Omental fat pad (tissue), 4 donors: ENCODE results near the gene CARD10. TPM values are rescaled to one million over a fixed set of nuclear protein-coding genes. Genes with fewer than 3 reads are reported as not detected.

Experiments used
- ATAC-seq: fragments of 150-250 bp; one replicate; pipeline ENCODE4 v1.9.1; 2016; ENCODE audit warnings: mild to moderate bottlenecking, moderate library complexity; ENCODE audit not compliant: low FRiP score
- DNase-seq: peaks from one replicate; pipeline ENCODE4 v3.0.0-alpha.2; 2019; ENCODE audit warnings: low spot score
- CTCF ChIP-seq, 3 donors: fragments of 450-650 bp; IDR thresholded peaks; one replicate each; pipeline ENCODE4 v1.5.1; 2016 to 2017; ENCODE audit warnings: antibody characterized with exemption in 3 of 3, mild to moderate bottlenecking in 3 of 3, moderate library complexity in 2 of 3
- total RNA-seq, 4 donors: library from RNA; depleted of rRNA; stranded (reverse); fragments of >200 nt; gene quantifications; one replicate each; pipeline ENCODE4 v1.1.0, GENCODE V29; 2016

CARD10 gene
- total RNA-seq, 4 donors from 2014 or later, result 2.5 to 18.8 (median 4.8) TPM

- TF ChIP-seq CTCF (IDR thresholded peaks at IDR 0.05), result no peak
- DNase-seq (no peak), ATAC-seq (no peak)
Measured at GRCh38 chr22:37564111-37564711, 45.0 kb upstream of the CARD10 start.

- ATAC-seq (peak; percentile 54), DNase-seq (peak; percentile 86)
- no peak for TF ChIP-seq CTCF (IDR thresholded peaks at IDR 0.05)
Measured at GRCh38 chr22:37563153-37564081, 44.2 kb upstream of the CARD10 start.

GRCh38 chr22:37562049-37562875 is 43.0 kb upstream of the CARD10 start:
- TF ChIP-seq CTCF (IDR thresholded peaks at IDR 0.05), result no peak
- ATAC-seq, result no peak
- no peak for DNase-seq

- ATAC-seq (peak; percentile 63), DNase-seq (peak; percentile 100)
- peak in 1 of 3 donors; percentile 58 for TF ChIP-seq CTCF (IDR thresholded peaks at IDR 0.05)
Measured at GRCh38 chr22:37561212-37562048, 42.2 kb upstream of the CARD10 start.

GRCh38 chr22:37560608-37561211 is 41.5 kb upstream of the CARD10 start:
- DNase-seq (no peak), ATAC-seq (peak; percentile 8)
- no peak for TF ChIP-seq CTCF (IDR thresholded peaks at IDR 0.05)
